Psoas muscle (tissue), 8 donors: ENCODE data around the gene RYR2. TPM values are rescaled to one million over a fixed set of nuclear protein-coding genes. Genes with fewer than 3 reads are reported as not detected.

Experiments
- ATAC-seq, 4 donors: fragments of 200-7000 bp; cut with Tn5 transposase; one replicate each; pipeline ENCODE4 v1.9.1; 2020; ENCODE audit warnings: moderate library complexity in 3 of 4, mild to moderate bottlenecking in 2 of 4
- DNase-seq, 2 donors: peaks; one replicate each; pipeline ENCODE4 v3.0.0-alpha.2; 2020
- H3K27ac ChIP-seq: fragments of 200-600 bp; one replicate; pipeline ENCODE4 v1.8.0; 2022
- H3K27me3 ChIP-seq, 3 donors: fragments of 200-600 bp in 1 of 3; one replicate each; pipeline versions ENCODE4 v1.6.1 to v1.8.0; 2013 to 2022; ENCODE audit warnings: low read length in 2 of 3, mild to moderate bottlenecking in 2 of 3, moderate library complexity in 1 of 3; ENCODE audit not compliant: insufficient read depth in 3 of 3
- H3K36me3 ChIP-seq, 2 donors: fragments of 200-600 bp in 1 of 2; one replicate each; pipeline versions ENCODE4 v1.6.1 to v1.8.0; 2013 to 2022; ENCODE audit warnings: low read depth in 1 of 2, mild to moderate bottlenecking in 1 of 2, moderate library complexity in 1 of 2; ENCODE audit not compliant: insufficient read depth in 1 of 2
- H3K4me1 ChIP-seq: fragments of 200-600 bp; one replicate; pipeline ENCODE4 v1.8.0; 2022
- H3K4me3 ChIP-seq: fragments of 200-600 bp; one replicate; pipeline ENCODE4 v1.8.0; 2022; ENCODE audit warnings: mild to moderate bottlenecking
- H3K9me3 ChIP-seq: fragments of 200-600 bp; one replicate; pipeline ENCODE4 v1.8.0; 2022
- CTCF ChIP-seq: fragments of 200-600 bp; IDR thresholded peaks from one replicate; pipeline ENCODE4 v1.8.0; 2022; ENCODE audit warnings: antibody characterized with exemption
- WGBS, 3 donors: extraction: QIAGEN DNeasy Blood & Tissue Kit; methylation state at CpG; one replicate each; pipeline versions ENCODE4 v1.1.6 to v1.1.7; 2013; 5-methylcytosine and 5-hydroxymethylcytosine counted together
- intact Hi-C, 2 donors: fragments of 100-400 bp; cut with DNase I; formaldehyde crosslinking; loops; one replicate each; pipeline versions ENCODE4 v1.11.0 to v1.14.2; 2022
- polyA plus RNA-seq, 3 donors: library from polyadenylated mRNA; stranded (reverse); fragments of 200-250 nt; gene quantifications; one replicate each; pipeline ENCODE4 v1.2.3, GENCODE V29; 2013
- total RNA-seq, 4 donors: library from RNA; stranded (reverse); fragmentation: NEBNext Ultra II Directional in 2 of 4; extraction: Animal tissue kit (Norgen Biotek cat#: 25700) in 2 of 4; gene quantifications; one replicate each; pipeline versions ENCODE4 v1.2.1 to v1.2.4, GENCODE V29; 2021 to 2023
- donor health status: healthy with polysubstance abuse.
- donor health status: DM: no; HTN: no; CAD: no; lungs with moderate emphysema.
- donor health status: Bipolar disorder and iron deficiency.
- donor health status: healthy.
- donor health status: DM: yes; HTN: yes; CAD: no.
- donor health status: DM: no; HTN: no; CAD: no.
- donor health status: DM: no; HTN: no; CAD: no.
- donor health status: DM: yes; HTN: yes; CAD: no.

The RYR2 gene
- total and polyA plus RNA-seq, 7 donors, result 0.06 to 0.48 (median 0.25) TPM

- TF ChIP-seq CTCF, result no peak
- Histone ChIP-seq H3K36me3 (no peaks in the 10 kb centered on the region), H3K4me3 (no peak overlapping the region), H3K27ac (no peak overlapping the region), H3K27me3 (no peaks in the 10 kb centered on the region), H3K4me1 (no peaks in the 10 kb centered on the region), H3K9me3 (peaks cover 3% of the 10 kb centered on the region)
- intact Hi-C loops, result no loop called here
- DNase-seq (no peak), ATAC-seq (no peak)
- 70 to 88% (median 80%) methylated on average over 4 of the region's 4 CpGs for WGBS, 3 donors
These were observed 485.8 kb downstream of the RYR2 start for GRCh38 chr1:237527761-237528160.

- Histone ChIP-seq H3K36me3 (no peaks in the 10 kb centered on the region), H3K27ac (no peak overlapping the region), H3K4me1 (no peaks in the 10 kb centered on the region), H3K9me3 (peaks cover 3% of the 10 kb centered on the region), H3K4me3 (no peak overlapping the region), H3K27me3 (no peaks in the 10 kb centered on the region)
- no peak for TF ChIP-seq CTCF
- ATAC-seq, result no peak
- intact Hi-C loops, result no loop called here
- 31 to 48% (median 46%) methylated on average over 2 of the region's 2 CpGs for WGBS, 3 donors
- DNase-seq, result no peak
These were observed 486.6 kb downstream of the RYR2 start for GRCh38 chr1:237528545-237528944.

- H3K9me3 ChIP-seq, result no peaks in the 10 kb centered on the region
- DNase-seq (no peak), ATAC-seq (no peak)
- no peak overlapping the region for H3K4me3 ChIP-seq
- intact Hi-C loops, result no loop called here
- H3K27me3 ChIP-seq, result no peaks in the 10 kb centered on the region
- H3K36me3 ChIP-seq, result no peaks in the 10 kb centered on the region
- WGBS, 3 donors, result 75 to 88% (median 85%) methylated on average over 2 of the region's 2 CpGs
- no peak overlapping the region for H3K27ac ChIP-seq
- H3K4me1 ChIP-seq, result no peaks in the 10 kb centered on the region
- no peak for TF ChIP-seq CTCF
These were observed 497.1 kb downstream of the RYR2 start for GRCh38 chr1:237539055-237539454.

GRCh38 chr1:237542525-237543418 lies 500.8 kb downstream of the RYR2 start:
- no peak for TF ChIP-seq CTCF
- no peaks in the 10 kb centered on the region for H3K4me1 ChIP-seq
- no peak overlapping the region for H3K4me3 ChIP-seq
- 64 to 76% (median 72%) methylated on average over 5 of the region's 5 CpGs for WGBS, 3 donors
- intact Hi-C loops, result no loop called here
- H3K27ac ChIP-seq, result no peak overlapping the region
- no peaks in the 10 kb centered on the region for H3K27me3 ChIP-seq
- no peaks in the 10 kb centered on the region for H3K9me3 ChIP-seq
- no peaks in the 10 kb centered on the region for H3K36me3 ChIP-seq
- DNase-seq (no peak), ATAC-seq (no peak)

GRCh38 chr1:237553078-237553477 lies 511.1 kb downstream of the RYR2 start:
- Histone ChIP-seq H3K27ac (no peak overlapping the region), H3K4me3 (no peak overlapping the region), H3K9me3 (no peaks in the 10 kb centered on the region), H3K4me1 (no peaks in the 10 kb centered on the region), H3K36me3 (no peaks in the 10 kb centered on the region), H3K27me3 (no peaks in the 10 kb centered on the region)
- WGBS, 3 donors, result 56 to 81% (median 68%) methylated on average over 1 of the region's 1 CpG
- TF ChIP-seq CTCF, result no peak
- no peak for ATAC-seq
- DNase-seq, result no peak
- intact Hi-C loops, result no loop called here
